ENCODE results near the gene PLP2.

Gene PLP2

DNA sequence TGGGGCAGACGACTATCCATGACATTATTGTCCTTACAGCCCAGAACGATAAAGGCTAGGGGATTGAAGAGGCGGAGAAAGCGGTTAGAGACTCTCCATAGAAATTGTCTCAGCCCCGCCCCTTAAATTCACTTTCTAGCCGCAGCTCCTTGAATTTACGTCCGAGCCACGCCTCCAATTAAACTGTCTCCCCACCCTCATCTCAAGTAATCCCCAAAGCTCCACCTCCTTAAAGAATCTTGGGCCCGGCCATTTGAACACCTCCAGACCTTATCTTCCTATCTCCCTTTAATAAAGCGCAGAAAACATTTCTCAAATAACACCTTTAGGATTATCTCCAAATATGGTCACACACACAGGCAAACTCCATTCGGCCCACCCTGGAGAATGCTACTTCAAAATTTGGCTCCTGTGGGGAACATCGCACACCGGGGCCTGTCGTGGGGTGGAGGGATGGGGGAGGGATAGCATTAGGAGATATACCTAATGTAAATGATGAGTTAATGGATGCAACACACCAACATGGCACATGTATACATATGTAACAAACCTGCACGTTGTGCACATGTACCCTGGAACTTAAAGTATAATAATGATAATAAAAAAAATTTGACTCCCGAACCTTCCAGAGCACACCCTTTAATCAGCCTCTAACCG is 16.3 kb upstream of the PLP2 start:
- H3K36me3 Mint-ChIP-seq (ENCODE audit: low read depth), result no peaks in the 10 kb centered on the region
- no peaks in the 10 kb centered on the region for H3K27me3 Mint-ChIP-seq
- peak overlapping the region; percentile 89 for H3K4me3 Mint-ChIP-seq
- peak overlapping the region; percentile 97 for H3K27ac Mint-ChIP-seq
- H3K9me3 Mint-ChIP-seq, result no peaks in the 10 kb centered on the region
- H3K4me1 Mint-ChIP-seq (ENCODE audit: low read depth), result peaks cover 18% of the 10 kb centered on the region

DNA sequence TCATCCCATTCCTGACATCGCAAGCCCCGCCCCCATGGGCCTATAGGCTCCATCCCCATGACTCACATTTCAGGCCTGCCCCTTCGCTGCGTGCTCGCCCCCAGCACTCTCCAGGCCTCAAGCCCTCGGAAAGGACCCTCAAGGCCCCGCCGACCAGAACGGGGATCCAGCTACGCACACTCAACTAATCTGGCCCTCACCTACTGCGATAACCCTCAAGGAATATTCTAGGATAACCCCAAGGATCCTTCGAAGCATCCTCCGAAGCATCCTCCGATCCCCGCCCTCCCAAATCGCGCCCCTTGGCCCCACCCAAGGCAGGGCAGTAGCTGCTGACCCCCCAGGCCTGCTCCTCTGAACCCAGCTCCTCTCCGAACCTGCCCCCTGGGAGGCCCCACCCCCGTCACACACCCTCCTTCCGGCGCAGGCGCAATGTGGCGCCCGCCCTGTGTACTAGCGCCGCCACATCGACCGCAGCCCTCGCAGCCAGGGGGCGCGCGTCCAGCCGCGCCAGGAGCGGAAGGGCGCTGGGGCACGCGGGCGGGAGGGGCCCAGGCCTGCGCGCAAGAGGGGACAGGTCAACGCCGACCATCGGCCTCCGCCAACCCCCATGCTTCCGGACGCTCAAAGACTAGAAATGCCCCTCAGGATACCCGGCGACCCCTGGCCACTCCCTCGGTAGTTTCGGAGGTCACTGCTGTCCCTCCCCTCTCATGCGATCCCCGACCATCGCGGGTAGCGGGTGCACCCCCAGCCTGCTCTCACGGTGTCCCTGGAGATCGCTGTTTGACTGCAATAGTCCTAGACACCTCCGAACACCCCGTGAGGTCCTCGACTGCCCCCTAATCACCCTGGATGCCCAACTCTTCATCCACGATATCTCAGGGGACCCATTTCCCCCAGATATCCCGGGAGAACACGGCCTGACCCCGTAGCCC is 15.5 kb upstream of the PLP2 start:
- Mint-ChIP-seq H3K9me3 (no peaks in the 10 kb centered on the region), H3K27me3 (no peaks in the 10 kb centered on the region), H3K36me3 (ENCODE audit: low read depth) (no peaks in the 10 kb centered on the region), H3K27ac (peak overlapping the region; percentile 97), H3K4me3 (peak overlapping the region; percentile 89), H3K4me1 (ENCODE audit: low read depth) (peaks cover 18% of the 10 kb centered on the region)

DNA sequence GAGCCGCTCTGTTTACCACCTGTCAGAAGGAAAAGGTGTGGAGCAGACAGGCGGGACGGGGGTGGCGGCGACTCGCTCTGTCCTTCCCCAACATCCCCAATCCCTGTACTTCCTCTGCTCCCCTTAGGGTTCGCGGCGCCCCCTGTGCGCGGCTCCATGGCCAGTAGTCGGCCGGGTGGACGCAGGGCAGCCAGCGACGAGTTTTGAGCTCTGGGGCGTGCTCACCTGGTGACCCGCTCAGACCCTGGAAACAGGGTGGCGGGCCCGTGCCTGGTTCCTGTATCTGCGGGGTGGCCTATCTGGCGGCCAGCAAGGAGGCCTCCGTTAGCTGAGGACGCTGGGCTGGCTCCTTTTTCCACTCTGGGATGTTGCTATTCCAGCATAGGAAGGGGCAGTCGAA is 14.5 kb upstream of the PLP2 start:
- no peak overlapping the region for H3K27ac Mint-ChIP-seq
- no peak overlapping the region for H3K4me3 Mint-ChIP-seq

GRCh38 chrX:49160908-49161307 is 10.8 kb upstream of the PLP2 start:
- Mint-ChIP-seq H3K4me1 (ENCODE audit: low read depth) (peaks cover 12% of the 10 kb centered on the region), H3K4me3 (no peak overlapping the region), H3K9me3 (no peaks in the 10 kb centered on the region), H3K36me3 (ENCODE audit: low read depth) (no peaks in the 10 kb centered on the region), H3K27ac (no peak overlapping the region), H3K27me3 (no peaks in the 10 kb centered on the region)

More for the DNA sequence above, 14.5 kb upstream of the PLP2 start:
- H3K27me3 Mint-ChIP-seq, result no peaks in the 10 kb centered on the region
- no peaks in the 10 kb centered on the region for H3K9me3 Mint-ChIP-seq
- H3K36me3 Mint-ChIP-seq (ENCODE audit: low read depth), result no peaks in the 10 kb centered on the region
- peaks cover 18% of the 10 kb centered on the region for H3K4me1 Mint-ChIP-seq (ENCODE audit: low read depth)

DNA sequence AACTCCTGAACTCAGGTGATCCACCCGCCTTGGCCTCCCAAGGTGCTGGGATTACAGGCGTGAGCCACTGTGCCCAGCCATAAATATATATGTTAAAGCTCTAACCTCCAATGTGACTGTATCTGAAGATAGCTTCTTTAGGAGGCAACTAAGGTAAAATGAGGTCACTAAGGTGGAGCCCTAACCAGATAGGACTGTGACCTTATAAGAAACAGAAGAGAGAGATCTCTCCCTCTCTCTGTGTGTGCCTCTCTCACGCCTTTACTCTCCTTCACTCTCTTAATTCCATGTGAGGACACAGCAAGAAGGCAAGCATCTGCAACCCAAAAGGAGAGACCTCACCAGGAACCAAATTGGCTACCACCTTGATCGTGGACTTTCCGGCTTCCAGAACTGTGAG is 10.1 kb upstream of the PLP2 start:
- no peak overlapping the region for H3K4me3 Mint-ChIP-seq
- no peaks in the 10 kb centered on the region for H3K9me3 Mint-ChIP-seq
- no peak overlapping the region for H3K27ac Mint-ChIP-seq
- no peaks in the 10 kb centered on the region for H3K36me3 Mint-ChIP-seq (ENCODE audit: low read depth)
- peaks cover 11% of the 10 kb centered on the region for H3K4me1 Mint-ChIP-seq (ENCODE audit: low read depth)
- H3K27me3 Mint-ChIP-seq, result no peaks in the 10 kb centered on the region

GRCh38 chrX:49162620-49163019 is 9.1 kb upstream of the PLP2 start, which contains the start of gene MAGIX:
Gene MAGIX (plus strand): TSS chrX:49162758. CDS start chrX:49162890, 132 bp downstream.
- Mint-ChIP-seq H3K9me3 (no peaks in the 10 kb centered on the region), H3K27ac (no peak within 1 kb of the TSS), H3K4me3 (peak within 1 kb of the TSS; percentile 66), H3K27me3 (no peaks in the 10 kb centered on the region), H3K4me1 (ENCODE audit: low read depth) (peaks cover 19% of the 10 kb centered on the region), H3K36me3 (ENCODE audit: low read depth) (no peaks in the 10 kb centered on the region)

DNA sequence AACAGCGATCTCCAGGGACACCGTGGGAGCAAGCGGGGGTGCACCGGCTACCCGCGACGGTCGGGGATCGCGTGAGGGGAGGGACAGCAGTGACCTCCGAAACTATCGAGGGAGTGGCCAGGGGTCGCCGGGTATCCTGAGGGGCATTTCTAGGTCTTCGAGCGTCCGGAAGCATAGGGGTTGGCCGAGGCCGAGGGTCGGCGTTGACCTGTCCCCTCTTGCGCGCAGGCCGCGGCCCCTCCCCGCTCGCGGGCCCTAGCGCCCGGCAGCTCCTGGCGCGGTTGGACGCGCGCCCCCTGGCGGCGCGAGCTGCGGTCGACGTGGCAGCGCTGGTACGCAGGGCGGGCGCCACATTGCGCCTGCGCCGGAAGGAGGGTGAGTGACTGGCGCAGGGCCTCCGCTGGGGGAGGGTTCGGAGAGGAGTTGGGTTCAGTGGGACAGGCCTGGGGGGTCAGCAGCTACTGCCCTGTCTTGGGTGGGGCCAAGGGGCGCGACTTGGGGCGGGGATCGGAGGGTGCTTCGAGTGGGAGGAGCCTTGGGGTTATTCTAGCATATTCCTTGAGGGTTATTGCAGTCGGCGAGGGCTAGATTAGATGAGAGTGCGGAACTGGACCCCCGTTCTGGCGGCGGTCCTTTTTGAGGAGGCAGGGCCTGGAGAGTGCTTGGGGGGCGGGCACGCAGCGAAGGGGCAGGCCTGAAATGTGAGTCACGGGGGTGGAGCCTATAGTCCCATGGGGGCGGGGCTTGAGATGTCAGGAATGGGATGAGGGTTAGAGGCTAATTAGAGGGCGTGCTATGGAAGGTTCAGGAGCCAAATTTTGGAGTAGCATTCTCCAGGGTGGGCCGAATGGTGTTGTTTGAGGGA is 7.9 kb upstream of the PLP2 start:
- Mint-ChIP-seq H3K36me3 (ENCODE audit: low read depth) (no peaks in the 10 kb centered on the region), H3K9me3 (no peaks in the 10 kb centered on the region), H3K27ac (peak overlapping the region; percentile 92), H3K4me3 (peak overlapping the region; percentile 77), H3K4me1 (ENCODE audit: low read depth) (peaks cover 28% of the 10 kb centered on the region), H3K27me3 (no peaks in the 10 kb centered on the region)

- peaks cover 34% of the 10 kb centered on the region for H3K4me1 Mint-ChIP-seq (ENCODE audit: low read depth)
- H3K36me3 Mint-ChIP-seq (ENCODE audit: low read depth), result no peaks in the 10 kb centered on the region
- no peak overlapping the region for H3K4me3 Mint-ChIP-seq
- peak overlapping the region; percentile 92 for H3K27ac Mint-ChIP-seq
- no peaks in the 10 kb centered on the region for H3K27me3 Mint-ChIP-seq
- H3K9me3 Mint-ChIP-seq, result no peaks in the 10 kb centered on the region
Measured at GRCh38 chrX:49164589-49165360, 6.9 kb upstream of the PLP2 start.

DNA sequence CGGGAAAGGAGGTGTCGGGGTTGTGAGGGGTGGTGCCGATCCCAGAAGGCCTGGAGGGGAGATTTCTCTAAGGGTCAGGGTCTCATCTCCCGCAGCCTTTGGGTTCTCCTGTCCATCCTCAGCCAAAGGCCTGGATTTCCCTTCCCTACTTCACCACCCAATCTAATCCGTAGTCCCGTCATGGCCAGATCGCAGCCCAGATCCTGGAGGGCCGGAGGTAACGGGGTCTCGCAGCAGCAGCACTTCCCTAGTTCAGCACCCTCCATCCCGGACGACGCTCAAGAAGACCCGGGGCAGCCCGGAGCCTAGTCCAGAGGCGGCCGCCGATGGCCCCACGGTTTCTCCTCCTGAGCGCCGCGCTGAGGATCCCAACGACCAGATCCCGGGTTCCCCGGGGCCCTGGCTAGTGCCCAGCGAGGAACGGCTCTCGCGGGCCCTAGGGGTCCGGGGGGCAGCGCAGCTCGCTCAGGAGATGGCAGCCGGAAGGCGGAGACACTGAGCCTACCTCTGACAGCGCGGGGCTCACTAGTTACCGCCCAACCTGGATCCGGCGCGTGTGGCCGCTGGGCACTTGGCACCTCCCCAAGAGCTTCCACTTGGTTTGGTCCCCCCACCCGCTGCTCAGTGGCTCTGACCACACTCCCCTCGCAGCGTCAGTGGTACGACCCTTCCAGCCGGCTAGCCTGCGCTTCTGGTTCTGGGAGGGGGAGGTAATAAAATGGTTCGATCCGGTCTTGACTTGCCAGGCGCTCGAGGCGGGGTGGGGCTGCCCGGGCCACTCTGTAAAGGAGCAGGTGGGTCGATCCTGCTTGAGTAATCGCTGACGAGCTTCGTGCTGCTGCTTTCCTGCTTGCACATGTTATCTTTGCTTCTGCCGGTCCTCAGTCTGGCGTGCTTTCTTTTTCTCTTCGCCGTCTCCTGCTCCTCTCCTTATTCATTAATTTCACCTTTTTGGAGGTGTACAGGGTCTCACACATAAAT is 5.5 kb upstream of the PLP2 start:
- Mint-ChIP-seq H3K9me3 (no peaks in the 10 kb centered on the region), H3K27me3 (no peaks in the 10 kb centered on the region), H3K27ac (peak overlapping the region; percentile 97), H3K4me3 (peak overlapping the region; percentile 89), H3K36me3 (ENCODE audit: low read depth) (no peaks in the 10 kb centered on the region), H3K4me1 (ENCODE audit: low read depth) (peaks cover 34% of the 10 kb centered on the region)

GRCh38 chrX:49166914-49167739 is 4.6 kb upstream of the PLP2 start:
- Mint-ChIP-seq H3K27ac (peak overlapping the region; percentile 97), H3K9me3 (no peaks in the 10 kb centered on the region), H3K4me1 (ENCODE audit: low read depth) (peaks cover 37% of the 10 kb centered on the region), H3K4me3 (peak overlapping the region; percentile 89), H3K36me3 (ENCODE audit: low read depth) (no peaks in the 10 kb centered on the region), H3K27me3 (no peaks in the 10 kb centered on the region)

GRCh38 chrX:49167740-49168108 is 4.0 kb upstream of the PLP2 start:
- Mint-ChIP-seq H3K9me3 (no peaks in the 10 kb centered on the region), H3K27me3 (no peaks in the 10 kb centered on the region), H3K36me3 (ENCODE audit: low read depth) (peaks cover 2% of the 10 kb centered on the region), H3K4me3 (peak overlapping the region; percentile 89), H3K4me1 (ENCODE audit: low read depth) (peaks cover 39% of the 10 kb centered on the region), H3K27ac (peak overlapping the region; percentile 97)

DNA sequence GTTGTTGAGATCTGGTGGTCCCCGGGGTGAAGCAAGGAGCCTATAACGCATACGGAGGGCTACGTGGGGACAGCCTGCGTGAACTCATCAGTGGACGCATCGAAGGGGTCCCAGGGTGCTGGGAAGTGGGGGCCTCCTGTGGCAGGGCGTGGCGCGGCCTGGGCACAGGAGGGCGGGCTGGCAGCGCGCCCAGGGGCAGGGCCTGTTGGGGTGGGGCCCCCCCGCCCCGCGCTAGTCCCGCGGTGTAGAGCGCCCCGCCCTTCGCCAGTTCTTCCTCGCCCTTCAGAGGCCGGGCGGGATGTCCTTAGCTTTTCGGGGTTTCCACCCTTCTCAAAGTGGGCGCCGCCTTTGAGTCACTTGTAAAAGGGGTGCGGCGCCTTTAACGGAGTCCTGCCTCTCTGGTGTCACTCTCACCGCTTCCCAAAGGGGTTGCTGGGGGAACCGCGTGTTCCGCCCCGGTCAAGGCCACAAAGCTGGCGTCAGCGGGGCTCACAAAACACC is 632 bp downstream of the PLP2 start:
- peaks cover 42% of the 10 kb centered on the region for H3K4me1 Mint-ChIP-seq (ENCODE audit: low read depth)

More for the DNA sequence above, 632 bp downstream of the PLP2 start:
- Mint-ChIP-seq H3K36me3 (ENCODE audit: low read depth) (peaks cover 27% of the 10 kb centered on the region), H3K27me3 (no peaks in the 10 kb centered on the region), H3K27ac (peak overlapping the region; percentile 93), H3K4me3 (peak overlapping the region; percentile 89), H3K9me3 (no peaks in the 10 kb centered on the region)

Measured in stimulated activated naive CD8-positive, alpha-beta T cell treated with anti-CD3 and anti-CD28 coated beads, Interleukin-15, Interleukin-2, amounts not matched to agents 100 ng/mL and 50 ng/mL, for 24 hours (primary cell).